Measurements from ENCODE around the gene RPL10A.

The RPL10A gene

GRCh38 chr6:35499372-35499771, 31.2 kb downstream of the RPL10A start:
- Histone ChIP-seq H3K4me3 (ENCODE audit: low read length) (no peak overlapping the region), H3K4me1 (ENCODE audit: control insufficient read depth, insufficient read depth, low read length) (peaks cover 16% of the 10 kb centered on the region), H3K9me3 (ENCODE audit: control insufficient read depth, insufficient read depth, low read length) (no peaks in the 10 kb centered on the region), H3K36me3 (ENCODE audit: control insufficient read depth, insufficient read depth, low read length) (no peaks in the 10 kb centered on the region), H3K27me3 (ENCODE audit: control insufficient read depth, insufficient read depth, low read length) (no peaks in the 10 kb centered on the region), H3K27ac (ENCODE audit: low read length) (no peak overlapping the region)
- DNase-seq (ENCODE audit: low read depth, low spot score) = no peak
- no CpG with 5 or more reads among the region's 4 CpGs for WGBS (ENCODE audit: insufficient coverage, insufficient read length)

GRCh38 chr6:35500782-35501181, 32.6 kb downstream of the RPL10A start:
- H3K27ac ChIP-seq (ENCODE audit: low read length) = no peak overlapping the region
- no peaks in the 10 kb centered on the region for H3K9me3 ChIP-seq (ENCODE audit: control insufficient read depth, insufficient read depth, low read length)
- H3K27me3 ChIP-seq (ENCODE audit: control insufficient read depth, insufficient read depth, low read length) = no peaks in the 10 kb centered on the region
- H3K4me1 ChIP-seq (ENCODE audit: control insufficient read depth, insufficient read depth, low read length) = peaks cover 9% of the 10 kb centered on the region
- no peak for DNase-seq (ENCODE audit: low read depth, low spot score)
- H3K4me3 ChIP-seq (ENCODE audit: low read length) = no peak overlapping the region
- WGBS (ENCODE audit: insufficient coverage, insufficient read length) = 100% methylated on average over 1 of the region's 6 CpGs
- no peaks in the 10 kb centered on the region for H3K36me3 ChIP-seq (ENCODE audit: control insufficient read depth, insufficient read depth, low read length)

GRCh38 chr6:35501784-35502183, 33.6 kb downstream of the RPL10A start:
- no peak for DNase-seq (ENCODE audit: low read depth, low spot score)
- Histone ChIP-seq H3K4me1 (ENCODE audit: control insufficient read depth, insufficient read depth, low read length) (peaks cover 9% of the 10 kb centered on the region), H3K27ac (ENCODE audit: low read length) (no peak overlapping the region), H3K4me3 (ENCODE audit: low read length) (no peak overlapping the region), H3K27me3 (ENCODE audit: control insufficient read depth, insufficient read depth, low read length) (no peaks in the 10 kb centered on the region), H3K36me3 (ENCODE audit: control insufficient read depth, insufficient read depth, low read length) (no peaks in the 10 kb centered on the region), H3K9me3 (ENCODE audit: control insufficient read depth, insufficient read depth, low read length) (no peaks in the 10 kb centered on the region)
- no CpG with 5 or more reads among the region's 2 CpGs for WGBS (ENCODE audit: insufficient coverage, insufficient read length)

GRCh38 chr6:35503534-35503933, 35.3 kb downstream of the RPL10A start:
- Histone ChIP-seq H3K4me1 (ENCODE audit: control insufficient read depth, insufficient read depth, low read length) (peaks cover 5% of the 10 kb centered on the region), H3K4me3 (ENCODE audit: low read length) (no peak overlapping the region), H3K9me3 (ENCODE audit: control insufficient read depth, insufficient read depth, low read length) (no peaks in the 10 kb centered on the region), H3K27ac (ENCODE audit: low read length) (no peak overlapping the region), H3K27me3 (ENCODE audit: control insufficient read depth, insufficient read depth, low read length) (no peaks in the 10 kb centered on the region), H3K36me3 (ENCODE audit: control insufficient read depth, insufficient read depth, low read length) (no peaks in the 10 kb centered on the region)
- no peak for DNase-seq (ENCODE audit: low read depth, low spot score)
- no CpG with 5 or more reads among the region's 15 CpGs for WGBS (ENCODE audit: insufficient coverage, insufficient read length)

GRCh38 chr6:35505999-35506412, 37.8 kb downstream of the RPL10A start:
- no peaks in the 10 kb centered on the region; the same call in 1 of the 2 replicates for H3K4me1 ChIP-seq (ENCODE audit: control insufficient read depth, insufficient read depth, low read length)
- H3K27me3 ChIP-seq (ENCODE audit: control insufficient read depth, insufficient read depth, low read length) = no peaks in the 10 kb centered on the region
- no peaks in the 10 kb centered on the region for H3K36me3 ChIP-seq (ENCODE audit: control insufficient read depth, insufficient read depth, low read length)
- no peak overlapping the region for H3K27ac ChIP-seq (ENCODE audit: low read length)
- H3K4me3 ChIP-seq (ENCODE audit: low read length) = no peak overlapping the region
- H3K9me3 ChIP-seq (ENCODE audit: control insufficient read depth, insufficient read depth, low read length) = no peaks in the 10 kb centered on the region
- no peak for DNase-seq (ENCODE audit: low read depth, low spot score)
- no CpG with 5 or more reads among the region's 21 CpGs for WGBS (ENCODE audit: insufficient coverage, insufficient read length)

- DNase-seq (ENCODE audit: low read depth, low spot score) = no peak
- Histone ChIP-seq H3K4me1 (ENCODE audit: control insufficient read depth, insufficient read depth, low read length) (no peaks in the 10 kb centered on the region; the same call in 1 of the 2 replicates), H3K27me3 (ENCODE audit: control insufficient read depth, insufficient read depth, low read length) (no peaks in the 10 kb centered on the region), H3K27ac (ENCODE audit: low read length) (no peak overlapping the region), H3K9me3 (ENCODE audit: control insufficient read depth, insufficient read depth, low read length) (no peaks in the 10 kb centered on the region), H3K36me3 (ENCODE audit: control insufficient read depth, insufficient read depth, low read length) (no peaks in the 10 kb centered on the region), H3K4me3 (ENCODE audit: low read length) (no peak overlapping the region)
- WGBS (ENCODE audit: insufficient coverage, insufficient read length) = no CpG with 5 or more reads among the region's 3 CpGs
Measured at GRCh38 chr6:35506536-35506935, 38.3 kb downstream of the RPL10A start.

GRCh38 chr6:35507221-35507620, 39.0 kb downstream of the RPL10A start:
- peaks cover under 1% of the 10 kb centered on the region for H3K4me1 ChIP-seq (ENCODE audit: control insufficient read depth, insufficient read depth, low read length)
- WGBS (ENCODE audit: insufficient coverage, insufficient read length) = no CpG with 5 or more reads among the region's 2 CpGs

GRCh38 chr6:35508027-35508426, 39.8 kb downstream of the RPL10A start:
- DNase-seq (ENCODE audit: low read depth, low spot score) = no peak

More at GRCh38 chr6:35507221-35507620, 39.0 kb downstream of the RPL10A start:
- no peak for DNase-seq (ENCODE audit: low read depth, low spot score)
- no peaks in the 10 kb centered on the region for H3K36me3 ChIP-seq (ENCODE audit: control insufficient read depth, insufficient read depth, low read length)
- no peak overlapping the region for H3K4me3 ChIP-seq (ENCODE audit: low read length)
- H3K27me3 ChIP-seq (ENCODE audit: control insufficient read depth, insufficient read depth, low read length) = no peaks in the 10 kb centered on the region
- no peaks in the 10 kb centered on the region for H3K9me3 ChIP-seq (ENCODE audit: control insufficient read depth, insufficient read depth, low read length)
- H3K27ac ChIP-seq (ENCODE audit: low read length) = no peak overlapping the region

GRCh38 chr6:35508542-35508941, 40.3 kb downstream of the RPL10A start:
- no peaks in the 10 kb centered on the region for H3K9me3 ChIP-seq (ENCODE audit: control insufficient read depth, insufficient read depth, low read length)
- peaks cover 3% of the 10 kb centered on the region for H3K4me1 ChIP-seq (ENCODE audit: control insufficient read depth, insufficient read depth, low read length)
- H3K27me3 ChIP-seq (ENCODE audit: control insufficient read depth, insufficient read depth, low read length) = no peaks in the 10 kb centered on the region
- WGBS (ENCODE audit: insufficient coverage, insufficient read length) = no CpG with 5 or more reads among the region's 5 CpGs
- H3K4me3 ChIP-seq (ENCODE audit: low read length) = no peak overlapping the region
- H3K36me3 ChIP-seq (ENCODE audit: control insufficient read depth, insufficient read depth, low read length) = no peaks in the 10 kb centered on the region
- DNase-seq (ENCODE audit: low read depth, low spot score) = no peak
- H3K27ac ChIP-seq (ENCODE audit: low read length) = no peak overlapping the region

More at GRCh38 chr6:35508027-35508426, 39.8 kb downstream of the RPL10A start:
- Histone ChIP-seq H3K4me3 (ENCODE audit: low read length) (no peak overlapping the region), H3K9me3 (ENCODE audit: control insufficient read depth, insufficient read depth, low read length) (no peaks in the 10 kb centered on the region), H3K27me3 (ENCODE audit: control insufficient read depth, insufficient read depth, low read length) (no peaks in the 10 kb centered on the region), H3K27ac (ENCODE audit: low read length) (no peak overlapping the region), H3K36me3 (ENCODE audit: control insufficient read depth, insufficient read depth, low read length) (no peaks in the 10 kb centered on the region), H3K4me1 (ENCODE audit: control insufficient read depth, insufficient read depth, low read length) (peaks cover 3% of the 10 kb centered on the region)
- no CpG with 5 or more reads among the region's 2 CpGs for WGBS (ENCODE audit: insufficient coverage, insufficient read length)

GRCh38 chr6:35510916-35511561, 42.8 kb downstream of the RPL10A start:
- H3K36me3 ChIP-seq (ENCODE audit: control insufficient read depth, insufficient read depth, low read length) = no peaks in the 10 kb centered on the region
- no peaks in the 10 kb centered on the region for H3K27me3 ChIP-seq (ENCODE audit: control insufficient read depth, insufficient read depth, low read length)
- WGBS (ENCODE audit: insufficient coverage, insufficient read length) = no CpG with 5 or more reads among the region's 7 CpGs
- H3K9me3 ChIP-seq (ENCODE audit: control insufficient read depth, insufficient read depth, low read length) = no peaks in the 10 kb centered on the region
- H3K4me1 ChIP-seq (ENCODE audit: control insufficient read depth, insufficient read depth, low read length) = peaks cover 3% of the 10 kb centered on the region
- H3K27ac ChIP-seq (ENCODE audit: low read length) = no peak overlapping the region
- DNase-seq (ENCODE audit: low read depth, low spot score) = no peak
- H3K4me3 ChIP-seq (ENCODE audit: low read length) = no peak overlapping the region

GRCh38 chr6:35511562-35511941, 43.4 kb downstream of the RPL10A start:
- Histone ChIP-seq H3K36me3 (ENCODE audit: control insufficient read depth, insufficient read depth, low read length) (no peaks in the 10 kb centered on the region), H3K9me3 (ENCODE audit: control insufficient read depth, insufficient read depth, low read length) (no peaks in the 10 kb centered on the region), H3K4me3 (ENCODE audit: low read length) (no peak overlapping the region), H3K4me1 (ENCODE audit: control insufficient read depth, insufficient read depth, low read length) (peaks cover 3% of the 10 kb centered on the region), H3K27ac (ENCODE audit: low read length) (no peak overlapping the region), H3K27me3 (ENCODE audit: control insufficient read depth, insufficient read depth, low read length) (no peaks in the 10 kb centered on the region)
- no CpG with 5 or more reads among the region's 32 CpGs for WGBS (ENCODE audit: insufficient coverage, insufficient read length)
- no peak for DNase-seq (ENCODE audit: low read depth, low spot score)

Measured in iPS DF 6.9 (cell line).